H1 (cell line): ENCODE measurements around the gene MTIF2. TPM values are rescaled to one million over a fixed set of nuclear protein-coding genes. Genes with fewer than 3 reads are reported as not detected.
A peak's percentile ranks its signal among the peaks of the same experiment; 100 is the strongest.

ENCODE experiments used
- CTCF ChIA-PET: fragments of 300-600 bp; sonication (Branson Sonifier 250); formaldehyde crosslinking; loops from one replicate; lab custom pipeline; 2021; ENCODE audit not compliant: partially characterized antibody; lab: Charles Lee
- POLR2A ChIA-PET: fragments of 300-600 bp; sonication (Branson Sonifier 250); formaldehyde crosslinking; loops from one replicate; lab custom pipeline; 2021; ENCODE audit warnings: inconsistent platforms; ENCODE audit not compliant: partially characterized antibody; lab: Charles Lee
- DNase-seq, 2 experiments: peaks; one replicate each; pipeline versions ENCODE4 v3.0.0 to v3.0.0-alpha.2; 2010 to 2022; ENCODE audit warnings: low spot score in 2 of 2, low read depth in 1 of 2, mixed read lengths in 1 of 2
- FAIRE-seq: peaks from 2 replicates; lab custom pipeline; 2011; peaks lifted over from hg19 to GRCh38; lab: Jason Lieb, UNC
- H2AFZ ChIP-seq: 2 replicates; pipeline ENCODE4 v1.8.1; 2012; ENCODE audit warnings: low read length, inconsistent platforms
- H2AK5ac ChIP-seq: 2 replicates; pipeline ENCODE4 v1.6.1; 2013; ENCODE audit warnings: low read depth, low read length
- H2BK120ac ChIP-seq: replicated peaks from 2 replicates; pipeline ENCODE3; 2013; ENCODE audit warnings: low read depth, low read length, inconsistent platforms
- H2BK12ac ChIP-seq: 2 replicates; pipeline ENCODE4 v1.6.1; 2013; ENCODE audit warnings: low read depth, low read length
- H2BK15ac ChIP-seq: 2 replicates; pipeline ENCODE4 v1.6.1; 2013; ENCODE audit warnings: low read length
- H2BK20ac ChIP-seq: 2 replicates; pipeline ENCODE4 v1.6.1; 2013; ENCODE audit warnings: low read length
- H2BK5ac ChIP-seq: 2 replicates; pipeline ENCODE4 v1.6.1; 2013; ENCODE audit warnings: low read depth, low read length
- H3K14ac ChIP-seq: 2 replicates; pipeline ENCODE4 v1.6.1; 2013; ENCODE audit warnings: inconsistent platforms; ENCODE audit not compliant: insufficient read length
- H3K18ac ChIP-seq: 2 replicates; pipeline ENCODE4 v1.6.1; 2013; ENCODE audit warnings: low read length; ENCODE audit errors: extremely low read depth
- H3K23ac ChIP-seq: 2 replicates; pipeline ENCODE4 v1.6.1; 2013; ENCODE audit warnings: inconsistent platforms; ENCODE audit not compliant: insufficient read length
- H3K23me2 ChIP-seq: 2 replicates; pipeline ENCODE4 v1.6.1; 2013; ENCODE audit warnings: low read depth, low read length
- H3K27ac ChIP-seq: 2 replicates; pipeline ENCODE4 v1.6.1; 2011; ENCODE audit warnings: low read depth, low read length, inconsistent platforms
- H3K27me3 ChIP-seq, 4 experiments: replicated peaks in 1 of 4; 1 replicate in 1 of 4; 2 replicates in 3 of 4; pipeline versions ENCODE4 v1.6.1 to v1.8.1; 2011 to 2013; ENCODE audit warnings: low read length in 3 of 4, mild to moderate bottlenecking in 3 of 4, inconsistent platforms in 2 of 4, mixed read lengths in 2 of 4, moderate library complexity in 1 of 4; ENCODE audit not compliant: control insufficient read depth in 3 of 4, insufficient read depth in 3 of 4; ENCODE audit errors: extremely low read depth in 1 of 4
- H3K36me3 ChIP-seq, 4 experiments: 2 replicates each; pipeline versions ENCODE4 v1.6.1 to v1.8.1; 2011 to 2013; ENCODE audit warnings: mild to moderate bottlenecking in 4 of 4, low read length in 3 of 4, moderate library complexity in 2 of 4, control low read depth in 1 of 4, inconsistent platforms in 1 of 4; ENCODE audit not compliant: insufficient read depth in 4 of 4, control insufficient read depth in 2 of 4
- H3K4ac ChIP-seq: replicated peaks from 2 replicates; pipeline ENCODE3; 2013; ENCODE audit warnings: low read length, low read depth, mixed read lengths, inconsistent platforms; ENCODE audit not compliant: insufficient read length
- H3K4me1 ChIP-seq, 4 experiments: replicated peaks in 1 of 4; 1 replicate in 1 of 4; 2 replicates in 3 of 4; pipeline versions ENCODE4 v1.6.1 to v1.8.1; 2011 to 2013; ENCODE audit warnings: low read length in 3 of 4, inconsistent platforms in 2 of 4, mixed read lengths in 1 of 4; ENCODE audit not compliant: insufficient read depth in 4 of 4, control insufficient read depth in 3 of 4
- H3K4me2 ChIP-seq, 2 experiments: 2 replicates each; pipeline versions ENCODE4 v1.6.1 to v1.8.1; 2011 to 2013; ENCODE audit warnings: low read depth in 2 of 2, low read length in 2 of 2, control low read depth in 1 of 2, inconsistent platforms in 1 of 2, mild to moderate bottlenecking in 1 of 2; ENCODE audit not compliant: insufficient read depth in 1 of 2
- H3K4me3 ChIP-seq, 4 experiments: fragments of 200-600, 300-600 bp in 1 of 4; sonication (generic), shearing (Covaris generic), sonication (Bioruptor Twin) in 1 of 4; 2 replicates each; pipeline versions ENCODE4 v1.5.1 to v1.8.1; 2011 to 2016; ENCODE audit warnings: low read length in 4 of 4, low read depth in 3 of 4, control low read depth in 2 of 4, inconsistent platforms in 2 of 4, mild to moderate bottlenecking in 2 of 4, mixed read lengths in 1 of 4, moderate library complexity in 1 of 4; ENCODE audit not compliant: insufficient read depth in 2 of 4; ENCODE audit errors: extremely low read depth in 1 of 4
- H3K56ac ChIP-seq: replicated peaks from 2 replicates; pipeline ENCODE3; 2013; ENCODE audit warnings: low read depth, mild to moderate bottlenecking, mixed read lengths, low read length, inconsistent platforms; ENCODE audit not compliant: insufficient read length
- H3K79me1 ChIP-seq: 2 replicates; pipeline ENCODE4 v1.6.1; 2013; ENCODE audit warnings: low read depth, low read length, control low read depth
- H3K79me2 ChIP-seq, 2 experiments: 2 replicates each; pipeline versions ENCODE4 v1.6.1 to v1.8.1; 2012 to 2013; ENCODE audit warnings: low read length in 2 of 2, mild to moderate bottlenecking in 2 of 2, inconsistent platforms in 1 of 2; ENCODE audit not compliant: insufficient read depth in 2 of 2, control insufficient read depth in 1 of 2
- H3K9ac ChIP-seq, 4 experiments: replicated peaks in 1 of 4; 1 replicate in 1 of 4; 2 replicates in 3 of 4; pipeline versions ENCODE4 v1.6.1 to v1.8.1; 2011 to 2013; ENCODE audit warnings: low read depth in 3 of 4, low read length in 3 of 4, control low read depth in 2 of 4, mild to moderate bottlenecking in 2 of 4, moderate library complexity in 2 of 4, inconsistent platforms in 1 of 4; ENCODE audit errors: extremely low read depth in 1 of 4
- H3K9me3 ChIP-seq, 2 experiments: 2 replicates each; pipeline versions ENCODE4 v1.6.1 to v1.8.1; 2012 to 2013; ENCODE audit warnings: mild to moderate bottlenecking in 2 of 2, moderate library complexity in 2 of 2, control low read depth in 1 of 2, inconsistent platforms in 1 of 2, low read depth in 1 of 2, low read length in 1 of 2, mixed read lengths in 1 of 2; ENCODE audit not compliant: insufficient read depth in 2 of 2
- H4K20me1 ChIP-seq, 2 experiments: replicated peaks in 1 of 2; 2 replicates each; pipeline versions ENCODE3 to v1.8.1; 2011 to 2013; ENCODE audit warnings: inconsistent platforms in 2 of 2, low read length in 2 of 2, mild to moderate bottlenecking in 1 of 2; ENCODE audit not compliant: insufficient read depth in 2 of 2, control insufficient read depth in 1 of 2
- H4K5ac ChIP-seq: 2 replicates; pipeline ENCODE4 v1.6.1; 2013; ENCODE audit warnings: low read length, low read depth, mixed read lengths, inconsistent platforms; ENCODE audit not compliant: insufficient read length
- H4K8ac ChIP-seq: 2 replicates; pipeline ENCODE4 v1.8.0; 2013; ENCODE audit warnings: mild to moderate bottlenecking, moderate library complexity, low read length, inconsistent platforms; ENCODE audit not compliant: insufficient read depth; ENCODE audit errors: extremely low read depth
- H4K91ac ChIP-seq: replicated peaks from 2 replicates; pipeline ENCODE3; 2013; ENCODE audit warnings: low read length, mixed read lengths, inconsistent platforms; ENCODE audit not compliant: insufficient read length
- ASH2L ChIP-seq: fragments of 200-600, 300-600 bp; sonication (generic); IDR thresholded peaks from one replicate; pipeline ENCODE4 v1.7.1; 2017; ENCODE audit warnings: low read length
- BCL11A ChIP-seq, 2 experiments: IDR thresholded peaks; one replicate each; pipeline ENCODE4 v1.6.1; 2011; ENCODE audit warnings: low read depth in 2 of 2, low read length in 2 of 2, mild to moderate bottlenecking in 2 of 2
- CHD2 ChIP-seq: IDR thresholded peaks from 2 replicates; pipeline ENCODE4 v1.6.1; 2012; ENCODE audit warnings: low read length, improper control_type of control experiment
- CREB1 ChIP-seq: IDR thresholded peaks from 2 replicates; pipeline ENCODE4 v1.6.1; 2012; ENCODE audit warnings: inconsistent platforms
- KDM5A ChIP-seq: fragments of 200-600 bp; IDR thresholded peaks from 2 replicates; pipeline ENCODE4 v1.7.1; 2012; ENCODE audit warnings: mild to moderate bottlenecking, low read length, inconsistent platforms, mixed read lengths
- MAFK ChIP-seq: IDR thresholded peaks from 2 replicates; pipeline ENCODE4 v1.6.1; 2012; ENCODE audit warnings: low read depth, mild to moderate bottlenecking, improper control_type of control experiment, low read length
- NRF1 ChIP-seq: IDR thresholded peaks from 2 replicates; pipeline ENCODE4 v1.6.1; 2011; ENCODE audit warnings: mild to moderate bottlenecking, low read depth, low read length, improper control_type of control experiment
- SIRT6 ChIP-seq: IDR thresholded peaks from one replicate; pipeline ENCODE4 v1.7.1; 2012; ENCODE audit warnings: low read length, inconsistent platforms
- SP1 ChIP-seq: IDR thresholded peaks from 2 replicates; pipeline ENCODE4 v1.6.1; 2011; ENCODE audit warnings: low read depth, low read length
- SP4 ChIP-seq: IDR thresholded peaks from 2 replicates; pipeline ENCODE4 v1.6.1; 2012; ENCODE audit warnings: low read length, inconsistent platforms
- SUZ12 ChIP-seq: fragments of 200-600 bp; sonication (generic); IDR thresholded peaks from 2 replicates; pipeline ENCODE4 v1.6.1; 2012; ENCODE audit warnings: mild to moderate bottlenecking, inconsistent platforms, low read length, moderate library complexity, mixed read lengths
- TBP ChIP-seq: IDR thresholded peaks from 2 replicates; pipeline ENCODE4 v1.6.1; 2011; ENCODE audit warnings: low read depth, low read length, improper control_type of control experiment
- TEAD4 ChIP-seq: IDR thresholded peaks from 2 replicates; pipeline ENCODE4 v1.6.1; 2012; ENCODE audit warnings: low read depth, low read length, inconsistent platforms, mixed read lengths
- YY1 ChIP-seq: IDR thresholded peaks from 2 replicates; pipeline ENCODE4 v1.6.1; 2011; ENCODE audit warnings: low read depth, mild to moderate bottlenecking, low read length
- WGBS, 2 experiments: shearing (Covaris generic) in 1 of 2; methylation state at CpG; one replicate each; pipeline versions ENCODE4 v1.1.6 to v1.1.7; 2013 to 2015; ENCODE audit warnings: low lambda C conversion rate in 2 of 2, mixed read lengths in 2 of 2, inconsistent platforms in 1 of 2, low coverage in 1 of 2, missing lambda C conversion rate in 1 of 2; ENCODE audit not compliant: insufficient replicate concordance in 2 of 2, insufficient coverage in 1 of 2, insufficient read length in 1 of 2; ENCODE audit errors: extremely low coverage in 1 of 2, missing lambda C conversion rate in 1 of 2; 5-methylcytosine and 5-hydroxymethylcytosine counted together
- polyA plus RNA-seq, 7 experiments: library from polyadenylated mRNA; depleted of rRNA in 3 of 7; stranded (reverse) in 5 of 7; unstranded in 2 of 7; fragments of >200 nt in 5 of 7; fragments of 200-250 nt in 2 of 7; gene quantifications; 1 replicate in 5 of 7; 2 replicates in 1 of 7; 4 replicates in 1 of 7; pipeline versions ENCODE4 v1.2.1 to v1.2.3, GENCODE V29; 2011 to 2013; ENCODE audit warnings: missing spikeins in 2 of 7, mixed read lengths in 2 of 7
- total RNA-seq: library from RNA; stranded (reverse); fragmentation: NEBNext Ultra II Directional; extraction: Animal tissue kit (Norgen Biotek cat#: 25700); gene quantifications from 2 replicates; pipeline ENCODE4 v1.2.1, GENCODE V29; 2021

The MTIF2 gene
- total and polyA plus RNA-seq, 2 of the 8 experiments (the other 6 are each of a cell fraction or from before 2014, with no cell fraction given), result 11.0 to 36.0 TPM

GRCh38 chr2:55232084-55232862 is 36.8 kb downstream of the MTIF2 start, which contains the start of the genes CLHC1 and RPS27A:
Gene CLHC1, minus strand, starts transcription at chr2:55232293. Its CDS starts 9,882 bp downstream, at chr2:55222411.
Gene RPS27A, plus strand, starts transcription at chr2:55232688. Its CDS starts 137 bp downstream, at chr2:55232825.
- Histone ChIP-seq H3K79me1 (peaks cover 8% of the 10 kb centered on the region), H3K79me2 (peaks cover 14 to 38% of the 10 kb centered on the region in 2 experiments), H2BK5ac (peak within 1 kb of the TSS; percentile 89), H3K27me3 (no peaks in the 10 kb centered on the region), H2BK120ac (peak within 1 kb of the TSS; percentile 4), H3K23me2 (peaks cover 6% of the 10 kb centered on the region), H2BK20ac (no peak within 1 kb of the TSS), H3K27ac (peak within 1 kb of the TSS; percentile 97), H2BK15ac (0 out of 2 replicates have a peak within 1 kb of the TSS, but pooled peaks have one; percentile 46), H3K18ac (peak within 1 kb of the TSS; percentile 99), H3K4me2 (peak within 1 kb of the TSS; percentile 72 to 74), H3K14ac (no peak within 1 kb of the TSS), H3K4ac (peak within 1 kb of the TSS; percentile 84), H3K9me3 (no peaks in the 10 kb centered on the region), H4K91ac (peak within 1 kb of the TSS; percentile 54), H2AFZ (peak within 1 kb of the TSS; percentile 99), H3K36me3 (peaks cover 20 to 42% (median 31%) of the 10 kb centered on the region in 4 experiments), H4K20me1 (peaks cover 0 to 8% of the 10 kb centered on the region in 2 experiments), H2BK12ac (peak within 1 kb of the TSS; percentile 23; the same call in 1 of the 2 replicates), H3K23ac (no peak within 1 kb of the TSS), H4K5ac (peak within 1 kb of the TSS; percentile 99), H3K9ac (peak within 1 kb of the TSS; percentile 92 to 95 (median 94)), H2AK5ac (no peak within 1 kb of the TSS), H3K56ac (peak within 1 kb of the TSS; percentile 66), H4K8ac (peak within 1 kb of the TSS; percentile 90; the same call in 1 of the 2 replicates), H3K4me3 (peak within 1 kb of the TSS; percentile 94 to 99 (median 96)), H3K4me1 (peaks cover 0 to 5% (median 3%) of the 10 kb centered on the region in 4 experiments; a peak in 4 of 7 replicates)
- ChIA-PET CTCF (interaction anchor here (0.6 kb wide), 1 partner anchor 195 kb away, joined by 3 read pairs; no protein-coding TSS in a partner anchor), POLR2A (interaction anchor here (0.5 to 1.4 kb wide), 20 partner anchors 8 to 351 kb away, joined by 3 to 20 read pairs (median 4); partner anchors contain the start of genes CCDC88A, MTIF2 and RTN4)
- FAIRE-seq (peak; percentile 89), DNase-seq (peak; percentile 78 to 96)
- 1% methylated on average over 37 of the region's 37 CpGs; no CpG with 5 or more reads in 1 of the 2 experiments for WGBS, 2 experiments
- TF ChIP-seq NRF1, result peak; percentile 33
- peak; percentile 99 for TF ChIP-seq SP4
- no peak for TF ChIP-seq SP1
- TF ChIP-seq SUZ12, result no peak
- TF ChIP-seq TEAD4, result no peak
- peak; percentile 16 for TF ChIP-seq ASH2L
- no peak for TF ChIP-seq BCL11A (IDR thresholded peaks at IDR 0.05; ENCODE audit: low read depth in 2 of 2, low read length in 2 of 2)
- no peak for TF ChIP-seq CHD2
- TF ChIP-seq MAFK, result no peak
- no peak; the same call in 1 of the 2 replicates for TF ChIP-seq CREB1
- peak; percentile 79 for TF ChIP-seq YY1
- no peak for TF ChIP-seq KDM5A
- TF ChIP-seq TBP, result peak; percentile 96
- no peak for TF ChIP-seq SIRT6
